Memory B cell (primary cell): ENCODE measurements around the gene ABCD3.
"Not testable (repeated sequence)": the region's sequence is repeated elsewhere in the genome, so short reads cannot be mapped to it uniquely, and the experiment has no call there.

Experiments used
- ATAC-seq: fragments of 150-1000 bp; cut with Tn5 transposase; 2 replicates; pipeline ENCODE4 v1.10.0; 2021; ENCODE audit warnings: low read depth, mild to moderate bottlenecking, moderate library complexity
- DNase-seq, 2 donors: peaks; one replicate each; pipeline ENCODE4 v3.0.0; 2022; ENCODE audit warnings: low spot score in 2 of 2
- H3K27ac Mint-ChIP-seq: one replicate; pipeline ENCODE4 v1.8.0; 2022; ENCODE audit warnings: mild to moderate bottlenecking, moderate library complexity, mixed read lengths
- H3K27me3 Mint-ChIP-seq: one replicate; pipeline ENCODE4 v1.8.0; 2022; ENCODE audit warnings: mixed read lengths
- H3K36me3 Mint-ChIP-seq: one replicate; pipeline ENCODE4 v1.8.0; 2022; ENCODE audit warnings: mild to moderate bottlenecking, mixed read lengths
- H3K4me1 Mint-ChIP-seq: one replicate; pipeline ENCODE4 v1.8.0; 2022; ENCODE audit warnings: mixed read lengths
- H3K4me3 Mint-ChIP-seq: one replicate; pipeline ENCODE4 v1.8.0; 2022; ENCODE audit warnings: mild to moderate bottlenecking, moderate library complexity, mixed read lengths
- H3K9me3 Mint-ChIP-seq: one replicate; pipeline ENCODE4 v1.8.0; 2022; ENCODE audit warnings: mixed read lengths

The ABCD3 gene

GRCh38 chr1:94417978-94418663 lies at the start of gene ABCD3:
Gene ABCD3, plus strand, starts transcription at chr1:94418389. Its CDS starts 90 bp downstream, at chr1:94418479.
- Mint-ChIP-seq H3K4me1 (peaks cover 17% of the 10 kb centered on the region), H3K9me3 (no peaks in the 10 kb centered on the region), H3K36me3 (no peaks in the 10 kb centered on the region), H3K4me3 (no peak within 1 kb of the TSS), H3K27ac (no peak within 1 kb of the TSS), H3K27me3 (peaks cover 7% of the 10 kb centered on the region)
- DNase-seq (peak; percentile 94 to 95), ATAC-seq (peak; percentile 94)

GRCh38 chr1:94372771-94373170 lies 45.4 kb upstream of the ABCD3 start:
- not testable (repeated sequence) for ATAC-seq, H3K4me1 Mint-ChIP-seq, H3K9me3 Mint-ChIP-seq, DNase-seq, H3K4me3 Mint-ChIP-seq, H3K36me3 Mint-ChIP-seq, H3K27me3 Mint-ChIP-seq, H3K27ac Mint-ChIP-seq

DNA sequence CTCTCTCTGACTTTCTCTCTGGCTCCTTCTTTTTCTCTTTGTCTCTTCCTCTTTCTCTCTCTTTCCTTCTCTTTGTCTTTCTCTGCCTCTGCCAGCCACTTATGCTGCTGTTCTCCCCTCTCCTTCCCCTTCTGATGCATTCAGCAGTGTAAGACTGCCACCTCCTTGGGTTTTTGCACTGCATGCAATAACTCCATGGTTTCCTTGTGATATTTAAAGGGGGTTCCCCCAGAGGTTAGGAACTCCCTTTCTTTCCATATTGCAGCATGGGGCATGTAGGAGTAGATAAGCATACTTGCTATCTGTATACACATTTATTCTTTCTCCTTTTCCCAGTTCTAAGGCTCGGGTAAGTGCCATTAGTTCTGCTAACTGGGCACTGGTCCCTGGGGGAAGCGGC lies 44.9 kb upstream of the ABCD3 start:
- not testable (repeated sequence) for H3K27ac Mint-ChIP-seq, H3K4me1 Mint-ChIP-seq, H3K9me3 Mint-ChIP-seq, ATAC-seq, H3K4me3 Mint-ChIP-seq, H3K36me3 Mint-ChIP-seq, DNase-seq
- peaks cover 11% of the 10 kb centered on the region for H3K27me3 Mint-ChIP-seq

DNA sequence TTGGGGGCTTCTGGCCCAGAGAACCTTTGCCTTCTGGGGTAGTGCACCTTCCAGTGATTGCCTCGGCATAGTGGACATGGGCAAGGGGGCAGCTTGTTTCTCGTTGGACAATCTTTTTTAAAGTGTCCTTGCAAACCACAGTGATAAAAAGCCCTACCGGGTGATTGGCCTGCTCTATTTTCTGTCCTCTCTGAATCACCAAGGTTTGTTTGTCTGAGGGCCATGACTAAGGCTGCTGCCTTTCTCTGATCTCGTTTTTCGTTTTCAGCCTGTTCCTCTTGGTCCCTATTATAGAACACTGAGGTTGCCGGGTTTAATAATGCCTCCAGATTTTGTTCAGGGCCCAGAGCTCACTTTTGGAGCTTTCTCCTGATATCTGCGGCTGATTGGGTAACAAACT lies 42.5 kb upstream of the ABCD3 start:
- not testable (repeated sequence) for H3K4me1 Mint-ChIP-seq, H3K27me3 Mint-ChIP-seq, DNase-seq, ATAC-seq, H3K9me3 Mint-ChIP-seq, H3K36me3 Mint-ChIP-seq, H3K4me3 Mint-ChIP-seq, H3K27ac Mint-ChIP-seq

- H3K4me1 Mint-ChIP-seq, H3K27ac Mint-ChIP-seq, H3K4me3 Mint-ChIP-seq, H3K36me3 Mint-ChIP-seq, H3K27me3 Mint-ChIP-seq, DNase-seq, H3K9me3 Mint-ChIP-seq, ATAC-seq: not testable (repeated sequence)
Observed at GRCh38 chr1:94378493-94378892, 39.7 kb upstream of the ABCD3 start.

DNA sequence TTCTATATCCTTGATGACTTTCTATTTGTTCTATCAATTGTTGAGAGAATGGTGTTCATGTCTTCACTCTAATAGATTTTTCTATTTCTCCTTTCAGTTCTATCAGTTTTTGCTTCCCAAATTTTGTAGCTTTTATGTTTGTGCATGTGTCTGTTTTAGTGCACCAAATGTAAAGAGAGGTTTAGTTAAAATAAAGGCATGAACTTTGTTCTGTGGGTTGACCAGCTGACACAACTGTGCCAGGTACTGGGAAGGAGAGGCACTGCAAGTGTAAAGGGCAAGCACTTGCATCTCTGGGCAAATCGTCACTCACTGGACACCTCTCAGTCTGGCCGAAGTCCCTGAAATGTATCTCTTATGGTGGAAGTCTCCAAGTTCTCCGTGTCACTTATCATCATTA lies 38.6 kb upstream of the ABCD3 start:
- H3K9me3 Mint-ChIP-seq, result no peaks in the 10 kb centered on the region
- no peak for DNase-seq
- peaks cover 4% of the 10 kb centered on the region for H3K4me1 Mint-ChIP-seq
- H3K27me3 Mint-ChIP-seq, result peaks cover 5% of the 10 kb centered on the region
- no peak overlapping the region for H3K4me3 Mint-ChIP-seq
- no peaks in the 10 kb centered on the region for H3K36me3 Mint-ChIP-seq
- ATAC-seq, result no peak
- H3K27ac Mint-ChIP-seq, result no peak overlapping the region

- Mint-ChIP-seq H3K27ac (no peak overlapping the region), H3K4me1 (peaks cover 7% of the 10 kb centered on the region), H3K4me3 (no peak overlapping the region), H3K9me3 (no peaks in the 10 kb centered on the region), H3K27me3 (peaks cover 3% of the 10 kb centered on the region), H3K36me3 (no peaks in the 10 kb centered on the region)
- DNase-seq (no peak), ATAC-seq (no peak)
Observed at GRCh38 chr1:94382201-94382600, 36.0 kb upstream of the ABCD3 start.

DNA sequence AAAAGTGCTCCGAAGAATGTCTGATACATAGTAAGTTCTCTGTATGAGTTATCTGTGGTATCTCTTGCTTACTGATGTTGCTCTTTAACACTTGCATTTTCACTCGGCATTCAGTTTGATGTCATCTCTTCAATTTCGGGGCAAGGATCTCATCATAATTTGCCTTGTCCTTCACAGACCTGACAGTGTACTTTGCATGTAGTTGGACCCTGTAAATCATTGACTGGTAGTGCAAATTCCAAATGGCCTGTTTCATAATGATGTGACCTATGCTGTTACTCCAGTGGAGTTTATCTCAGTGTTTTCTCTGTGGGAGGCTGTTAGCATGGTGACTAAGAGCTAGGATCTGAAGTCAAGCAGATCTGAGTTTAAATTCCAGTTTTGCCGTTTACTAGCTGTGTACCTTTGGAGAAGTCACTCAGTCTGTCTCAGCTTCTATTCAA lies 34.2 kb upstream of the ABCD3 start:
- H3K27ac Mint-ChIP-seq, result no peak overlapping the region
- DNase-seq, result no peak
- peaks cover 2% of the 10 kb centered on the region for H3K27me3 Mint-ChIP-seq

GRCh38 chr1:94384485-94385265 lies 33.5 kb upstream of the ABCD3 start:
- DNase-seq (no peak), ATAC-seq (peak; percentile 62)
- H3K27ac Mint-ChIP-seq, result no peak overlapping the region
- H3K4me3 Mint-ChIP-seq, result peak overlapping the region; percentile 59
- H3K9me3 Mint-ChIP-seq, result no peaks in the 10 kb centered on the region
- H3K4me1 Mint-ChIP-seq, result peaks cover 7% of the 10 kb centered on the region
- no peaks in the 10 kb centered on the region for H3K36me3 Mint-ChIP-seq
- H3K27me3 Mint-ChIP-seq, result peaks cover 2% of the 10 kb centered on the region

More for the DNA sequence above, 34.2 kb upstream of the ABCD3 start:
- Mint-ChIP-seq H3K4me3 (no peak overlapping the region), H3K9me3 (no peaks in the 10 kb centered on the region), H3K4me1 (peaks cover 7% of the 10 kb centered on the region), H3K36me3 (no peaks in the 10 kb centered on the region)
- ATAC-seq, result no peak

DNA sequence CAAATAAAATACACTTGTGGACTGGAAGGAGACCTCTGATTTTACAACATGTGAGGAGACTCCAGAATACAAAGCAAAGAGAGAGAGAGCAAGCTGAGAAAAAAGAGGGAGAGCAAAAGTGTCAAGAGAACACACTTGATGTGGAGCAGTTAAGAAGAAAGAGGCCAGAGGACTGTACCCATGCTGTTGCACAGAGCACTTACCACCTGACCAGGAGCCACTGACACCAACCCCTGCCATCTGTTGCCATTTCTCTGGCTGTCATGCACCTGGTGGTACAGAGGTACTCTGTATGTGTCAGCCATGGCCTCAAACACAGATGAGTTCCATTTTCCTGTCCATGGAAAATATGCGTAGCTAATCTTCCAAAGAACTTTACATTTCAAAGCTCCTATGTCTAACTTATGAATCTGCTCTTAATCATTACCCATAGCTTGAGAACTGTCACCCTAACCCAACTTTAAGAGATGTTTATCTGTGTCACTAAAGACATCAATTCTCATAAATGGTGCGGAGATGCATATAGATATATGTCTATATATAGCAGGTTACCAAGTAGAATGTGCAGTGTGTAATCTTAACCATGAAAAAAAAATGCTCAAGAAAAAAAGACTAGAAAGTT lies 32.8 kb upstream of the ABCD3 start:
- DNase-seq, result no peak
- H3K9me3 Mint-ChIP-seq, result no peaks in the 10 kb centered on the region
- H3K36me3 Mint-ChIP-seq, result no peaks in the 10 kb centered on the region
- H3K27me3 Mint-ChIP-seq, result peaks cover 2% of the 10 kb centered on the region
- H3K4me1 Mint-ChIP-seq, result peaks cover 7% of the 10 kb centered on the region
- ATAC-seq, result no peak
- H3K4me3 Mint-ChIP-seq, result no peak overlapping the region
- no peak overlapping the region for H3K27ac Mint-ChIP-seq

DNA sequence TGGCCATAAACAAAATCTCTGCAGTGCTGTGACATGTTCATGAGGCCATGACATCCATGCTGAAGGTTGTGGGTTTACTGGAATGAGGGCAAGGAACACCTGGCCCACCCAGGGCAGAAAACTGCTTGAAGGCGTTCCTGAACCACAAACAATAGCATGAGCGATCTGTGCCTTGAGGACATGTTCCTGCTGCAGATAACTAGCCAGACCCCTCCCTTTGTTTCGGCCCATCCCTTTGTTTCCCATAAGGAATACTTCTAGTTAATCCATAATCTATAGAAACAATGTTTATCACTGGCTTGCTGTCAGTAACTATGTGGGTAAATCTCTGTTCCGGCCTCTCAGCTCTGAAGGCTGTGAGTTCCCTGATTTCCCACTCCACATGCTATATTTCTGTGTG lies 28.9 kb upstream of the ABCD3 start:
- ATAC-seq (no peak), DNase-seq (no peak)
- H3K4me1 Mint-ChIP-seq, result peaks cover 3% of the 10 kb centered on the region
- peaks cover 8% of the 10 kb centered on the region for H3K27me3 Mint-ChIP-seq
- no peaks in the 10 kb centered on the region for H3K9me3 Mint-ChIP-seq
- H3K36me3 Mint-ChIP-seq, result no peaks in the 10 kb centered on the region
- no peak overlapping the region for H3K27ac Mint-ChIP-seq
- no peak overlapping the region for H3K4me3 Mint-ChIP-seq

DNA sequence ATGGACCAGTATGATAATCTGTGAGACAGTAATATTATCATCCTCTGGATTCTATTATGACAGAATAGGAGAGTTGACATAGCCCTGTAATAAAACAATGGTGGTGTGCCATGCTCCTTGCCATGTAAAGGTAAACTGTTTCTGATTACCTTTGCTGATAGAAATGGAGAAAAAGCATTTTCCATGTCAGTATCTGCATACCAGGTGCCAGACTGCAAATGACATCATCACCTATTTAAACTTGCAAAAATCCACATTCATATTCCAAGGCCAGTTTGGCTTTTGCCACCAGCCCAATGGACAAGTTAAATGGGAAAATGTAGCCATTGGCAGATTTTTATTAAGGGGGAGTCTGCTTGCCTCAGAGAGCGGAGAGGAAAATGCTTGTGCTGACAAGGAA lies 23.9 kb upstream of the ABCD3 start:
- no peak overlapping the region for H3K27ac Mint-ChIP-seq
- H3K36me3 Mint-ChIP-seq, result no peaks in the 10 kb centered on the region
- no peak overlapping the region for H3K4me3 Mint-ChIP-seq
- peaks cover 11% of the 10 kb centered on the region for H3K27me3 Mint-ChIP-seq
- no peak for ATAC-seq
- no peaks in the 10 kb centered on the region for H3K4me1 Mint-ChIP-seq
- no peak for DNase-seq
- no peaks in the 10 kb centered on the region for H3K9me3 Mint-ChIP-seq

DNA sequence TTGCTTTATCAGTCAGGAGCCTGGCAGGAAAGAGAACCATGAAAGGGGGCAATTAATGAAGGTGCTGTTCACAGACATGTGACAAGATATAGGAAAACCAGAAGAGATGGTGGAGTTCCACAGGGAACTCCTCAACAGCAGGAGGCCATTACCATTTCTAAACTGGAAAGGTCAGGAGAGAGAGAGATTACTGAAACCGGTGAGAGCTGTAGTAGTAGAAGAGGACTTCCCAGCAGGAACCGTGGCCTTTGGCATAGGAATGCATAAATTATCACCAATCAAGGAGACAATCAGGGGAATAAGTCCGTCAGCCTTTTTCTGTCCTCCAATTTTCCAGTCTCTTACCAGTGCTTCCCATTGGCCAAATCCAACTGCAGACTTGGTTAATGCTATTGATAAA lies 23.0 kb upstream of the ABCD3 start:
- no peak overlapping the region for H3K4me3 Mint-ChIP-seq
- DNase-seq (no peak), ATAC-seq (no peak)
- peaks cover 13% of the 10 kb centered on the region for H3K27me3 Mint-ChIP-seq
- H3K27ac Mint-ChIP-seq, result no peak overlapping the region
- no peaks in the 10 kb centered on the region for H3K36me3 Mint-ChIP-seq
- no peaks in the 10 kb centered on the region for H3K9me3 Mint-ChIP-seq
- no peaks in the 10 kb centered on the region for H3K4me1 Mint-ChIP-seq

DNA sequence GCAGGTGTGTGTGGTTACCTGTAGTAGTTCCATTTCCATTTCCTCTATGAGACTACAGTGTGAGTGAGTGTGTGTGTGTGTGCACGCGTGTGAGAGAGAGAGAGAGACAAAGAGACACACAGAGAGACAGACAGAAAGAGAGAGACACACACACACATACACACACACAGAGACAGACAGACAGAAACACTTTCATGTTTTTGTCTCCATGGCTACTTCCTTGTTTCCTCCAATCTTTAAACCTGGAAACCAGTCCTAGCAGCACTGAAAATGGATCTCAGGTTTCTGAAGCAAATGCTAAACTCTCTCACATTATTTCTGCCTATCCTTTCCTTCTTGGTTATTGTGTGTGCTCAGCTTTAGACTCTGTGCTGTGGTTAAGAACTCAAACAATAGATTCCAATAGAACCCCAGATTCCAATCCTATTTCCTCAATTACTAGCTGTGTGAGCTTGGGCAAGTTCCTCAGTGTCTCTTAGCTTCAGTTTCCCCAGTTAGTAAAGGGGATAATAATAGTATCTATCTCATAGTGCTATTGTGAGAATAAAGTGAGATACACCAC lies 22.4 kb upstream of the ABCD3 start:
- no peaks in the 10 kb centered on the region for H3K9me3 Mint-ChIP-seq
- DNase-seq (no peak), ATAC-seq (no peak)
- no peak overlapping the region for H3K4me3 Mint-ChIP-seq
- H3K4me1 Mint-ChIP-seq, result no peaks in the 10 kb centered on the region
- peaks cover 13% of the 10 kb centered on the region for H3K27me3 Mint-ChIP-seq
- H3K27ac Mint-ChIP-seq, result no peak overlapping the region
- no peaks in the 10 kb centered on the region for H3K36me3 Mint-ChIP-seq
